Stomach (tissue), 4 donors: ENCODE measurements around the gene NPTX1.

Experiments
- POLR2A ChIP-seq, 4 donors: fragments of 450-650 bp; IDR thresholded peaks; one replicate each; pipeline ENCODE4 v1.6.1; 2016; ENCODE audit warnings: antibody characterized with exemption in 4 of 4, control low read depth in 2 of 4, mild to moderate bottlenecking in 1 of 4, moderate library complexity in 1 of 4
- POLR2AphosphoS5 ChIP-seq, 3 donors: sonication (generic); formaldehyde crosslinking; IDR thresholded peaks; one replicate each; pipeline ENCODE4 v1.6.1; 2016; ENCODE audit warnings: antibody characterized with exemption in 3 of 3
- TF ChIP-seq, protein P1 (sequence below), 7 experiments: fragments of 450-650 bp in 4 of 7; fragments of 200-600 bp in 3 of 7; sonication (generic) in 3 of 7; IDR thresholded peaks; one replicate each; pipeline ENCODE4 v1.5.1; 2016 to 2019; ENCODE audit warnings: antibody characterized with exemption in 7 of 7, control low read depth in 2 of 7, mild to moderate bottlenecking in 1 of 7

DNA sequence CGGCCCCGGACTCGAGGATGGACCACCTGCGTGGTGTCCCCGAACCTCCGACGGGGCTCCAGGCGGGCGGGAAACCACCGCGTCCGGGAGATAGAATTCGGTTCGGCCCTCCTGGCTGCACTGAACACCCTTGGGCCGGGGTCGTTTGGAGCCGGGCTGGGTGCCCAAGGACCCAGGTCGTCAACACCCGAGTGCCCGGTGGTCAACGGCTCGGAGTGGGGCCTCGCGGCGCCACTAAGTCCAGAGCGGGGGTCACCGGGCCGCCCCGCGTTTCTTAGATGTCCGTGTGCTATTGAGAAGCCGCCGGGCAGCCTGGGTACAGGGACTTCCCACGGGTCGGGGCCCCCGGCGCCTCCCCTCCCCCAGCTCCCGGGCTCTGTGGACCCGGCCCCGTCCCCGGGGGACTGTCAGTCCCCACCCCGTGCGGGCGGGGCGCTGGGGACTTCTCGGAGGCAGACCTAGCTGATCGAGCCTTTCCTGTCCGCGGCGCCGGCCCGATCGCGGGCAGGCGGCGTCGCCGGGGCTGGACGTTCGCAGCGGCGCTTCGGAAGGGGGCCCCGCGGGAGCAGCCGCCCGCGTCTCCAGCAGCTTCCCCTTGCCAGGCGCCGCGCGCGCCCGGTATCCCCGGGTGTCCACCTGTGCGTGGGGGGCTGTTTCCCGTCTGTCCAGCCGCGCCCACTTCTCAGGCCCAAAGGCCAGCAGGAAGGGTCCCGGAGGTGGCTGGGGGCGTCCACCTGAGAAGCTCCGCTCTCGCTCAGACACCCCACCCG, 655 bp upstream of the NPTX1 start:
- TF ChIP-seq POLR2AphosphoS5 (IDR thresholded peaks at IDR 0.05) = no peak
- TF ChIP-seq POLR2A (IDR thresholded peaks at IDR 0.05) = no peak
- TF ChIP-seq, protein P1, sequence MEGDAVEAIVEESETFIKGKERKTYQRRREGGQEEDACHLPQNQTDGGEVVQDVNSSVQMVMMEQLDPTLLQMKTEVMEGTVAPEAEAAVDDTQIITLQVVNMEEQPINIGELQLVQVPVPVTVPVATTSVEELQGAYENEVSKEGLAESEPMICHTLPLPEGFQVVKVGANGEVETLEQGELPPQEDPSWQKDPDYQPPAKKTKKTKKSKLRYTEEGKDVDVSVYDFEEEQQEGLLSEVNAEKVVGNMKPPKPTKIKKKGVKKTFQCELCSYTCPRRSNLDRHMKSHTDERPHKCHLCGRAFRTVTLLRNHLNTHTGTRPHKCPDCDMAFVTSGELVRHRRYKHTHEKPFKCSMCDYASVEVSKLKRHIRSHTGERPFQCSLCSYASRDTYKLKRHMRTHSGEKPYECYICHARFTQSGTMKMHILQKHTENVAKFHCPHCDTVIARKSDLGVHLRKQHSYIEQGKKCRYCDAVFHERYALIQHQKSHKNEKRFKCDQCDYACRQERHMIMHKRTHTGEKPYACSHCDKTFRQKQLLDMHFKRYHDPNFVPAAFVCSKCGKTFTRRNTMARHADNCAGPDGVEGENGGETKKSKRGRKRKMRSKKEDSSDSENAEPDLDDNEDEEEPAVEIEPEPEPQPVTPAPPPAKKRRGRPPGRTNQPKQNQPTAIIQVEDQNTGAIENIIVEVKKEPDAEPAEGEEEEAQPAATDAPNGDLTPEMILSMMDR (IDR thresholded peaks at IDR 0.05) = no peak
